ENCODE results near the gene SPTLC3. TPM values are rescaled to one million over a fixed set of nuclear protein-coding genes. Genes with fewer than 3 reads are reported as not detected.

The SPTLC3 gene
- polyA plus RNA-seq, 1 of the 3 experiments (the other 2 are of a cell fraction), result 0.02 TPM

- 37% methylated on average over 5 of the region's 5 CpGs for WGBS (ENCODE audit: low lambda C conversion rate)
- no peak overlapping the region for H3K27ac ChIP-seq (ENCODE audit: low read depth in 2 of 2, low read length in 1 of 2)
- no peak overlapping the region for H3K4me2 ChIP-seq
- H3K4me1 ChIP-seq (ENCODE audit: control insufficient read depth in 1 of 2, insufficient read depth in 2 of 2, low read depth in 1 of 2, low read length in 1 of 2), result no peaks in the 10 kb centered on the region
- TF ChIP-seq EP300 (IDR thresholded peaks at IDR 0.05; ENCODE audit: borderline replicate concordance in 1 of 2, low read depth in 1 of 2, low read length in 1 of 2) (no peak), ZBTB33 (IDR thresholded peaks at IDR 0.05; ENCODE audit: borderline replicate concordance, low read depth) (no peak), RAD21 (IDR thresholded peaks at IDR 0.05; ENCODE audit: low read length) (no peak), FOXM1 (IDR thresholded peaks at IDR 0.05; ENCODE audit: low read depth) (no peak), FOSL2 (IDR thresholded peaks at IDR 0.05; ENCODE audit: borderline replicate concordance, low read depth) (no peak), MEF2A (IDR thresholded peaks at IDR 0.05; ENCODE audit: borderline replicate concordance, low read depth) (no peak), CHD2 (IDR thresholded peaks at IDR 0.05; ENCODE audit: low read length, partially characterized antibody) (no peak), CTCF (IDR thresholded peaks at IDR 0.05) (no peak), ELF1 (IDR thresholded peaks at IDR 0.05) (no peak), NRF1 (IDR thresholded peaks at IDR 0.05; ENCODE audit: low read depth, low read length) (no peak), GATA2 (CRISPR knock-in tag; IDR thresholded peaks at IDR 0.05) (no peak), NFIC (IDR thresholded peaks at IDR 0.05; ENCODE audit: borderline replicate concordance) (no peak), JUND (IDR thresholded peaks at IDR 0.05) (no peak), TEAD4 (IDR thresholded peaks at IDR 0.05; ENCODE audit: borderline replicate concordance, insufficient read depth) (no peak), PBX3 (IDR thresholded peaks at IDR 0.05) (no peak), TAF1 (IDR thresholded peaks at IDR 0.05; ENCODE audit: borderline replicate concordance, low read depth, low read length) (no peak), RCOR1 (IDR thresholded peaks at IDR 0.05; ENCODE audit: low read length) (no peak)
- TF ChIP-seq, protein P1, sequence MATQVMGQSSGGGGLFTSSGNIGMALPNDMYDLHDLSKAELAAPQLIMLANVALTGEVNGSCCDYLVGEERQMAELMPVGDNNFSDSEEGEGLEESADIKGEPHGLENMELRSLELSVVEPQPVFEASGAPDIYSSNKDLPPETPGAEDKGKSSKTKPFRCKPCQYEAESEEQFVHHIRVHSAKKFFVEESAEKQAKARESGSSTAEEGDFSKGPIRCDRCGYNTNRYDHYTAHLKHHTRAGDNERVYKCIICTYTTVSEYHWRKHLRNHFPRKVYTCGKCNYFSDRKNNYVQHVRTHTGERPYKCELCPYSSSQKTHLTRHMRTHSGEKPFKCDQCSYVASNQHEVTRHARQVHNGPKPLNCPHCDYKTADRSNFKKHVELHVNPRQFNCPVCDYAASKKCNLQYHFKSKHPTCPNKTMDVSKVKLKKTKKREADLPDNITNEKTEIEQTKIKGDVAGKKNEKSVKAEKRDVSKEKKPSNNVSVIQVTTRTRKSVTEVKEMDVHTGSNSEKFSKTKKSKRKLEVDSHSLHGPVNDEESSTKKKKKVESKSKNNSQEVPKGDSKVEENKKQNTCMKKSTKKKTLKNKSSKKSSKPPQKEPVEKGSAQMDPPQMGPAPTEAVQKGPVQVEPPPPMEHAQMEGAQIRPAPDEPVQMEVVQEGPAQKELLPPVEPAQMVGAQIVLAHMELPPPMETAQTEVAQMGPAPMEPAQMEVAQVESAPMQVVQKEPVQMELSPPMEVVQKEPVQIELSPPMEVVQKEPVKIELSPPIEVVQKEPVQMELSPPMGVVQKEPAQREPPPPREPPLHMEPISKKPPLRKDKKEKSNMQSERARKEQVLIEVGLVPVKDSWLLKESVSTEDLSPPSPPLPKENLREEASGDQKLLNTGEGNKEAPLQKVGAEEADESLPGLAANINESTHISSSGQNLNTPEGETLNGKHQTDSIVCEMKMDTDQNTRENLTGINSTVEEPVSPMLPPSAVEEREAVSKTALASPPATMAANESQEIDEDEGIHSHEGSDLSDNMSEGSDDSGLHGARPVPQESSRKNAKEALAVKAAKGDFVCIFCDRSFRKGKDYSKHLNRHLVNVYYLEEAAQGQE (IDR thresholded peaks at IDR 0.05; ENCODE audit: low read depth, low read length), result no peak
- no peak overlapping the region for H3K9ac ChIP-seq
- CTCF ChIA-PET, result interaction anchor here (0.6 to 5.2 kb wide), 10 partner anchors 15 to 666 kb away, joined by 3 to 31 read pairs (median 3); no protein-coding TSS in a partner anchor
- no peaks in the 10 kb centered on the region for H3F3A ChIP-seq (replicated peaks; ENCODE audit: insufficient read depth)
- POLR2A ChIA-PET, result no interaction called here
- no peak for DNase-seq
- H4K20me1 ChIP-seq (ENCODE audit: insufficient read depth), result no peaks in the 10 kb centered on the region
- no peaks in the 10 kb centered on the region for H3K36me3 ChIP-seq (replicated peaks in 1 of 2; ENCODE audit: control insufficient read depth in 1 of 2, insufficient read depth in 2 of 2, low read length in 1 of 2)
- no peaks in the 10 kb centered on the region for H3K9me2 ChIP-seq
- no peaks in the 10 kb centered on the region for H3K79me2 ChIP-seq (ENCODE audit: insufficient read depth)
- no peaks in the 10 kb centered on the region for H3K9me3 ChIP-seq
- H3K4me3 ChIP-seq (ENCODE audit: low read depth in 2 of 2, low read length in 1 of 2), result no peak overlapping the region
- no peaks in the 10 kb centered on the region for H3K27me3 ChIP-seq (ENCODE audit: insufficient read depth)
- H2AFZ ChIP-seq (ENCODE audit: low read depth), result no peak overlapping the region
These were observed 113.2 kb downstream of the SPTLC3 start for GRCh38 chr20:13121840-13122515.

Measured in SK-N-SH (cell line).